ENCODE data around the gene APBB1.

APBB1 gene

GRCh38 chr11:6351782-6352382 is 67.0 kb downstream of the APBB1 start:
- DNase-seq (ENCODE audit: low spot score) = no peak

GRCh38 chr11:6350486-6350885 is 68.4 kb downstream of the APBB1 start:
- DNase-seq (ENCODE audit: low spot score) = no peak

GRCh38 chr11:6350043-6350442 is 68.9 kb downstream of the APBB1 start:
- no peak for DNase-seq (ENCODE audit: low spot score)

GRCh38 chr11:6345366-6345765 is 73.5 kb downstream of the APBB1 start:
- DNase-seq (ENCODE audit: low spot score) = no peak

All from GM03348 (cell line).